Skeletal muscle cell (primary cell): ENCODE measurements around the gene ADCY4.

Source experiments
- DNase-seq: peaks from one replicate; pipeline ENCODE4 v3.0.0-alpha.2; 2010; ENCODE audit warnings: low read depth
- H3K4me3 ChIP-seq: 2 replicates; pipeline ENCODE4 v1.5.1; 2011; ENCODE audit warnings: low read depth, mild to moderate bottlenecking, control low read depth, low read length, moderate library complexity

Gene ADCY4

GRCh38 chr14:24307575-24308341 is 27.1 kb downstream of the ADCY4 start, which contains the start of gene CIDEB:
Gene CIDEB, minus strand, starts transcription at chr14:24307977. Its CDS starts 119 bp downstream, at chr14:24307858.
- DNase-seq, result no peak
- no peak within 1 kb of the TSS for H3K4me3 ChIP-seq

- H3K4me3 ChIP-seq, result no peak overlapping the region
- DNase-seq, result no peak
Measured at GRCh38 chr14:24307156-24307574, 27.7 kb downstream of the ADCY4 start.

- H3K4me3 ChIP-seq, result no peak overlapping the region
- no peak for DNase-seq
Measured at GRCh38 chr14:24304019-24304387, 30.9 kb downstream of the ADCY4 start.

- peak overlapping the region; percentile 90 for H3K4me3 ChIP-seq
- DNase-seq, result no peak
Measured at GRCh38 chr14:24300326-24300980, 34.4 kb downstream of the ADCY4 start.

GRCh38 chr14:24299255-24300191 is 35.3 kb downstream of the ADCY4 start, which contains the start of the genes DHRS1 and NOP9:
Gene DHRS1, minus strand, starts transcription at chr14:24299780. Its CDS starts 674 bp downstream, at chr14:24299106.
Gene NOP9, plus strand, starts transcription at chr14:24299850. Its CDS starts 105 bp downstream, at chr14:24299955.
- H3K4me3 ChIP-seq, result peak within 1 kb of the TSS; percentile 90
- peak; percentile 41 for DNase-seq

GRCh38 chr14:24298892-24299254 is 36.0 kb downstream of the ADCY4 start:
- H3K4me3 ChIP-seq, result peak overlapping the region; percentile 90
- no peak for DNase-seq

- DNase-seq, result no peak
Measured at GRCh38 chr14:24297190-24297964, 37.5 kb downstream of the ADCY4 start.

GRCh38 chr14:24296341-24297157 is 38.3 kb downstream of the ADCY4 start:
- H3K4me3 ChIP-seq, result no peak overlapping the region
- peak; percentile 86 for DNase-seq

More at GRCh38 chr14:24297190-24297964, 37.5 kb downstream of the ADCY4 start:
- no peak overlapping the region for H3K4me3 ChIP-seq

- H3K4me3 ChIP-seq, result no peak overlapping the region
- no peak for DNase-seq
Measured at GRCh38 chr14:24293525-24293924, 41.3 kb downstream of the ADCY4 start.

GRCh38 chr14:24292118-24292807 is 42.6 kb downstream of the ADCY4 start:
- no peak for DNase-seq
- no peak overlapping the region for H3K4me3 ChIP-seq

GRCh38 chr14:24291446-24292117 is 43.3 kb downstream of the ADCY4 start:
- no peak overlapping the region for H3K4me3 ChIP-seq
- no peak for DNase-seq

- no peak for DNase-seq
- no peak overlapping the region for H3K4me3 ChIP-seq
Measured at GRCh38 chr14:24290746-24291145, 44.1 kb downstream of the ADCY4 start.

- no peak overlapping the region for H3K4me3 ChIP-seq
- DNase-seq, result no peak
Measured at GRCh38 chr14:24289649-24290280, 45.1 kb downstream of the ADCY4 start.

- no peak overlapping the region for H3K4me3 ChIP-seq
- DNase-seq, result no peak
Measured at GRCh38 chr14:24286996-24287395, 47.9 kb downstream of the ADCY4 start.

- H3K4me3 ChIP-seq, result no peak overlapping the region
- no peak for DNase-seq
Measured at GRCh38 chr14:24285351-24285750, 49.5 kb downstream of the ADCY4 start.

- no peak for DNase-seq
- no peak overlapping the region for H3K4me3 ChIP-seq
Measured at GRCh38 chr14:24284501-24285035, 50.3 kb downstream of the ADCY4 start.
